ENCODE results near the gene LCLAT1.

Gene LCLAT1

DNA sequence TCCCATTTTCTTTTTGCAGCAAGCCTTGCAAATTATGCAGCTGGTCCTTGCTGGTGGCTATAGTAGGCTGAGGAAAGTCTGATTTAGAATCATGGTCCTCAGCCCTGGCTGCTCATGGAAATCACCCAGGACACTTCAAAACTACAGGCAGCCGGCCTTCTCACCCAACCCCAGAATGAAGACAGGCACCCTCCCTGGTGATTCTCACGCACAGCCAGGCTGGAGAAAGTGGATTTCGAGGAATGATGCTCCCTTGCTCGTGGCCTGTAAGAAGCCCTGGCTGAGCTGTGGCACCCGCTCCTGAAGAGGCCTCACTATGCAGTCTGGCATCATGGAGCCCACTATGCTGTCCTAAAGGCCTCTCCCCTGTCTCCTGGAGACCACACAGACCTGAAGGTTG lies 202.8 kb downstream of the LCLAT1 start:
- DNase-seq = no peak

DNA sequence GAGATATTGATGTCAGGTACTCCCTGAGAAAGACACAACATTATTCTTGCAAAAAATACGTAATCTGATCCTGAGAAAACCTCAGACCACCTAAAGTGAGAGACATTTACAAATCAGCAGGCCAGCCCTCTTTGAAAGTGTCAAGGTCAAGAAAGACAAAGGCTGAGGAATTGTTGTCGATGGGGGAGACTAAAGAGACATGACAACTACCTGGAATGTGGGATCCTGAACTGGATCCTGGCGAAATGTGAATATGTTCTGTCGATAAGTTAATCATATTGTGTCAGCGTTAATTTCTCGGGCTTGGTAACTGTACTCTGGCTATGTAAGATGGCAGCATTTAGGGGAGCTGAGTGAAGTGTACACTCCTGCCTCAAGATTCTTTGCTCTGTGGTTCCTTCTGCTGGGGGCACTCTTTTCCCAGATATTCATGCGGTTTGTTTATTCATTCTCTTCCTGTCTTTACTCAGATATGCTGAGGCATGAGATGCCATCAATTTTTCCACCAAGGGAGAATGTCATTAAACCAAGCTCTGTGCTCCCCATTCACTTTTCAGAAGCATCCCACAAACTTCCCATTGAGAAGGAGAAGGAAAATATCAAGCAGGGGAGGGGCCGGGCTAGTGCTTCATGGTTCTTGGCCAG lies 205.3 kb downstream of the LCLAT1 start:
- DNase-seq = no peak

DNA sequence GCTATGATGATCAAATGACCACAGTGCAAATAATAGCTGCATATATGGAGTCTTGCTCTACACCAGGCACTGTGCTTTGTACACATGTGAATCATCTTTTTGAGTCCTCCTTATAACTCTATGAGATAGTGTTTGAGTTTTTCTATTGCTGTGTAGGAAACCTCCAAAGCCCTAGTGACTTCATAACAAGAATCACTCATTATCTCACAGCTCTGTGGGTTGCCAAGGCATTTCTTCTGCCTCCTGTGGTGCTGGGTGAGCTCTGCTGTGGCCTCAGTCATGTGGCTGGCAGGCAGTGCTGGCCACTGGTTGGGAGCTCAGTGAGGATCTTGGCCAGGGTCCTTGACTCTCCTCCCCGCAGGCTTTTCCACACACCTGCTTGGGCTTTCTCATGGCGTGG lies 206.8 kb downstream of the LCLAT1 start:
- no peak for DNase-seq

DNA sequence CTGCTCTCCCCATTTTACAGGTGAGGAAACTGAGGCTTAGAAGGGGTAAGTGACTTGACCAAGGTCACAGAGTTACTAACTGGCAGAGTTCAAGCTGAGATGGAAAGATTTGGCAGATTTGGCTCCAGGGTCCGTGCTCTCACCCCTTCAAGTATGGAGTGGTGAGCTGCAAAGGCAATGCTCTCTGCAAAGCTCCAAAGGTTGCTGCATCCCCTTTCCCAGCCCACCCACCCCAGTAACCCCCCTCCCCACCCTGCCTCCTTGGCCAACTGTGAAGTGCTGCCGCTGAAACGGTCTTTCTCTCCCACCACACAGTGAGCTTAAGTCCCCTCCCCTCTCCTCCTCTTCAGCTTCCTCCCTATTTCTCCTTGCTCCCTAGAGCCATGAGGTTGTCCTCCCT lies 207.4 kb downstream of the LCLAT1 start:
- no peak for DNase-seq

DNA sequence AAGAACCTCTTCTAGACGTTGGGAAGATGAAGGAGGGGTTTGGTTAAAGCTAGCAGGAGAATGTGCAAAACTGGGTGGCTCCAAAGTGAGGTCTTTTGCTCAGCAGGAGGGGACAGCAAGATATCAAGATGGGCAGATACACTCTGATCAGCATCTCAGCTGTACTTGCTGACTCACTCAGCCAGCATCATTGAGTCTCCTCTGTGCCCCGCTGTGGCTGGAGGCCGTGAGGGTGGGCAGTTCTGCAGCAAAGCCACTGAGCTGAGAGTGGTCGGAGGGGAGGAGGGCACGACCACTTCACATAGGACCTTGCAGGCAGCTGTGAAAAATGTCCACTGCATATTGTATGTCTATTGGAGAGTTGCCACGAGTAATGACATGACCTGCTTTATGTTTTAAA lies 208.2 kb downstream of the LCLAT1 start:
- DNase-seq = no peak

DNA sequence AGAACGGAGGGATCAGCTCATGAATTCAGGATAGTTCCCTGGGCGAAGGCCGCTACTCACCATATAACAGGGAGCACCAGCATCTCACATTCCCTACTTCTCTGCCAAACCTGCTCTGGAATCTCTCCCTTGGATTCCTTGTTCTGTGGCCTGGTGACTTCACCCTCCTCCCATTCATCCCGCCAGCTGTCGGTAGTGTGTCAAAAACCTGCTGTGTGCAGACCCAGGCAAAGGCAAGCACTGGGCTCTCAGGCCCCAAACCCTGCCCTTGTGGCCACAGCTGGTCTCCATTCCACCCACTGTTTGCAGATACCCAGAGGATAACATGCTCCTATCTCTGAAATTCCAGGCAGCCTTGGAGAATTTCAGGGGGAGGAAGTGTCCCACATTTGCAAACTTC lies 208.6 kb downstream of the LCLAT1 start:
- DNase-seq = no peak

DNA sequence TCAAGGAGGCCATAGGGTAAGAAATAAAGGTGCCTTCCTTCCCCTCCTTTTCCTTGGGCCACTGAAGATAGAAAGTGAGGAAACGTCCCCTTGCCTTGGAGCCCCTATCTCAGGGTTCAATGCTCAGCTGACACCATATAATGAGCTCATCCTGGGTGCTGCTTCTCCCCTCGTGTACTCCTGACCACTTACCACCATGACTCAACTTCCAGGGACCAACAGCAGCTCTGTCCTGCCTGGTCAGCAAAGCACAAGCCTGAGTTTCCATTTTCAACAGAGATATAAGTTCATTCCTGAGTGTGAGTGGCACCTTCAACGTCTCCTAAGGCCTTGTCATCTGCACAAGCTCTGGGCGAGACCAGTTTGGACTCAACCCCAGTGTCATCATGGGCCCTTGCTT lies 209.0 kb downstream of the LCLAT1 start:
- no peak for DNase-seq

DNA sequence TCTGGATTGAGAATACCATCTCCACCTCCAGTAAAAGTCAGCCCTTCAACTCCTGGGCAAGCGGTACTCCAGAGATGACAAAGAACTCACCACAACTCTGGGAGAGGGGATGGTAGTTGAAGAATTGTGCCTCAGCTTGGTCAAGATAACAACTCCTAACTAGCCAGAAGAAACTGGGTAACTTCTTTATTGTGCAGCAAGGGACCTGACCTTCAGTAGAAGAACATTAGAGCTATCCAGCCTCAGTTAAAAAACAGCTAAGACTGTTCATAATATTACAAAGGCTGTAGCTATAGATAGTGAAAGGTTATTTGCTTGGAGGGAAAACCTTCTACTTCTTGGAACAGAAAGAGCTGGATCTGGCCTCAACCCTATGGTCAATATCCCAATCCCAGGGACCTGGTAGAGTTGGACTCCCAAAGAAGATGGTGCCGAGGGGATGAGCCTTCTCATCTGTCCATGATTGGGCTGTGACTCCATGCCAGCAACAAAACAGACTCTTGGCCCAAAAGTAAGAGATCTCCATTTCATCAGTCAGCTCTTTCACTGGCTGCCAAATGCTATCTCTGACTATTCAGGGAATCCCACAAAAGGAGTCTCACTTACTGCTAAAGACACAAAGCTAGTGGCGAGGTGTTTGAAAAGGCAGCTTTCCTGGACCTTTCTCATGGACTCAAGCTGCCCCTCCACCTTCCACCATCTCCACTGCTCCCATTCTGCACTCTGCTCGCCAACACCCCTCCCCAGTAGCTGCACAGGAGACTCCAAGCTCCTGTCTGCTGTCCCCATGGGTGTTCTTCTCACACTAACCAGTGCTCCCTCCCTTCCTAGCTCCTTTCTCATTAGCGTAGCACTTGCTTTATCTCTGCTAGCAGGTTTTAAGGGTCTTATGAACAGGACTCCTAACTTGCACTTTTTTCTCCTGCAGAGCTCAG lies 214.4 kb downstream of the LCLAT1 start:
- no peak for DNase-seq

DNA sequence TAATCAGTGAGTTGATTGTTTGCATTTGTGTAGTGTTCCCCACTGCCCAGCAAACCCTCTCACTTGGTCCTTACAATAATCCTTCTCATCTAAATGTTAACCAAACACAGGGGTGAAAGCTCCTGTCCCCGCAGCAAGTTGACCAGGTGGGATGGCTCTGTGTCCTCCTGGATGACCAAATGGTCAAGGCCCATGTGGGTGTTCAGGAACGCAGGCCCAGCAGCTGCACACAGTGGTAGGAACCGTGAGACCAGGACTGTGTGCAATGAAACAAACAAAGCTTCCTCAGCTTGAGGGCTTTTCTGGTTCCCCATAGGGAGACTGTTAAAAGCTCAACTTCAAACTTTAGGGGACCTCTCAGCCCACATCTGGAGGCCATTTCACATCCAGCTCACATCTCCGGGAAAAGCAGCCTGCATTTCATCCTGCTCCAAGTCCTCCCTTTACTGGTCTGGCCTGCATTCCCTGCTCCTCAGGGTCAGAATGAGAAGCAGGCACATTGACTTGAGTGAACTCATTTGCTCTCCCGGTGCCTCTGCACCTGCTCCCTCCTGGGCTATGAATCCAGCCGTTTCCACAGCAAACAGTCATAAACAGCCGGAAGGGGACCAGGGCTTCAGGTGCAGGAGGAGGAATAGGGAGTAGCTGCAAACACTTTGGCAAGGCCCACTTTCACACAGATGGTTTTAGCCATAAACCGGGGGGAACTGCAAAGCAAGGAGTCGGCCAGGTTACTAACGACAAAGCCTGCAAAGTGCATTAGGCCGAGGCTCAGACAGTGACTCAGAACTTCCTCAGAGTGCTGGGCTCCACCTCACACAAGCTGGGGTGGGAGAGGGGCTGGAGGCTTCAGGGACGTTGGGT lies 215.5 kb downstream of the LCLAT1 start:
- no peak for DNase-seq

DNA sequence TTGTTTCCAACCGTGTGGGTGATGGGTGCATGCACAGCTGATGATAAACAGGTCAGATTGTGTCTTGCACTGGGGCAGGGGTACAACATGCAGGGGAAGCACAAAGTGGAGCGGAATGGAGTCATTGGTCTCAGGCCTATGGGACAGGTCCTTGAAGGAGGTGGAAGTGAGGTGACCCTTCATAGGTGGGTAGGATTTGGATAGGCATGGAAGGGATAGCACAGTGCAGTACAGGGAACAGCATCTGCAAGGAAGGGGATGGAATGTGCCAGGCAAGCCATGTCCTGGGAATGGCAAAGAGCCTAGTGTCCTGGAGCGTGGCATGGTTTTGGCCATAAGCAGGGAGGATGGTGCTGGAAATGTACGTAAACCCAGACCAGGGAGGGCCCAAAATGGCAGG lies 216.3 kb downstream of the LCLAT1 start:
- DNase-seq = no peak

DNA sequence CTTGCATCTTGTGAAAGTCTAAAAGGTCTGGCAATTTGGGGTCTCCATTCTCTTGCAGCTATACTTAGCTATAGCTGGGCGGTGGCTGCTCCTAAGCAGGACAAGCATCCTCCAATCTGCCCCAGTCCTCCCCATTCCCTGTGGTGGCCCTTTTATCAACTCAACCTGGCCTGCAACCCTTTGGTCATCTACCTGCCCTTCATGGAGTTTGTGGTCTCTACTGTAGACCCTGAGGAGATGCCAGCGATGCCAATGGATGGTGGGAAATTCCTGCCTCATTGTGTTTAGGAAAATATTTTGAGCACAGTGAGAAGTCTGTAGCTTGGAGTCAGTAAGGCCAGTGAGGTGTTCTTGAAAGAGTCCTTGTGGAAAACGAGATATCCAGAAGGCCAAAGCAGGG lies 216.8 kb downstream of the LCLAT1 start:
- DNase-seq = no peak

DNA sequence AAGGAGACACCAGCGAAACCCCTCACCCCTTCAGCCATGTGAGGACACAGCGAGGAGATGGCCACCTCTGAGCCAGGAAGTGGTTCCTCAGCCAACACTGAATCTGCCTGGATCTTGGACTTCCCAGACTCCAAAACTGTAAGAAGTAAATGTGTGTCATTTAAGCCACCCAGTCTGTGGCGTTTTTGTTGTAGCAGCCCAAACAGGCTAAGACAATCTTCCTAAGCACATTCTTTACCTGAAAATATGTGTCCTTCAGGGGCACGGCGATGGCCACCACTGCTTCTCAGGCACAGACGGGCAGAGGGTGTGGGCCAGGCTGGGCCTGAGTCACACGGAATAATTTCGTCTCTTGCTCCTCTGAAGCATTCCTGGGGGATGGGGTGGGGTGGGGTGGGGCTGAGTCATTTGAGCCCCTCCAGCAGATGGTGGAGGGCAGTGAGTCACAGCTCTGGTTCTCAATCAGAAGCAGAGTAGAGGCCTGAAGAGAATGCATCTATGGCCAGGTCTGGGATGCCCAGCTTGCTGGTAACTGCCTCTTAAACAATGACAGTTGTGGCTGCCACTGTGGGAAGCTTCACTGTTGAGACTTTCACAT lies 217.8 kb downstream of the LCLAT1 start:
- no peak for DNase-seq

DNA sequence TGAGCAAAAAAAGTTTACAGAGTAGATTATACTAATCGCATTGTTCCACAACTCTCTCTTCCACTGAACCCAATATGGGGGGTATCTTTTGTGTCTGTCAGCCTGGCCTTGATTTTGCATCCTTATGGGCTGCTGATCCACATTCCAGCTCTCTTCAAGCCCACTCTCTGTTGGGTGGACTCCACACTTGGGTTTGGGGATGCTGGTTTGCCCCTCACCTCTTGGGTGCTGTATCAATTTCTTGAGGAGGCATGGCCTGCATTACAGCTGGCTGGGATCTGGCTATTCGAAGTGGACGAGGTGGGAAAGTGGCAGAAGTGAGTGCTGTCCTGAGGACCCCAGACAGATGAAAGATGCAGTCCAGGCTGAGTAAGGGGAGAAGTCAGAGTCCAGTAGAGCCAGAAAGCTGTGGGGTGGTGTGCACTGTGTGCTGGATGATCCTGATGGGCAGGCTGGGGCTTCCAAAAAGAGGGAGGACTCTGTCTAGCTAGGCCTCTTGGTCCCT lies 218.8 kb downstream of the LCLAT1 start:
- DNase-seq = no peak

DNA sequence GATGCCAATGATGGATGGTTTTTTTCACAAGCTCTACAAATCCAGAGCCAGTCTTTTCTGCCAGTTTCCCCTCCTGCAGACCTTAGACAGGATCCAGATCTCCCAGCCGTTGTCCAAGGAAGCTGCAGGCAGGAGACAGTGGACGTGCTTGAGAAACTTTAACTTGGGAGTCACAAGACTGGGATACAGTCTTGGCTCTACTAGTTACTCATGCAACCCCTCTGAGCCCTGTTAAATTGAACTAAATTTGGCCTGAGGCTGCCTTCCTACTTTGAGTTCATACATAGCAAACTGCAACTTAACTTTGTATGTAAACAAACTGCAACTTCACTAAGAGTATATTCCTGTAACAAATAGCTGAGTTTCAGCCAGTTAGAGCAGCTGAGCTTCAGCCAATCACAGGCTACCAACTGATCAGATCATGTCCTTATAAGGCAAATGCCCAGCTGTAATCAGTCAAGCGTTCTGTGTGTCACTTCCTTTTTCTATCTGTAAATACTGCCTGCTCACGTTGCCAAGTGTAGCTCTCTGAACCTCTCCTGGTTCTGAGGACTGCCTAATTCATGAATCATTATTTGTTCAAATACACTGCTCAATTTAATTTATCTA lies 219.3 kb downstream of the LCLAT1 start:
- no peak for DNase-seq

DNA sequence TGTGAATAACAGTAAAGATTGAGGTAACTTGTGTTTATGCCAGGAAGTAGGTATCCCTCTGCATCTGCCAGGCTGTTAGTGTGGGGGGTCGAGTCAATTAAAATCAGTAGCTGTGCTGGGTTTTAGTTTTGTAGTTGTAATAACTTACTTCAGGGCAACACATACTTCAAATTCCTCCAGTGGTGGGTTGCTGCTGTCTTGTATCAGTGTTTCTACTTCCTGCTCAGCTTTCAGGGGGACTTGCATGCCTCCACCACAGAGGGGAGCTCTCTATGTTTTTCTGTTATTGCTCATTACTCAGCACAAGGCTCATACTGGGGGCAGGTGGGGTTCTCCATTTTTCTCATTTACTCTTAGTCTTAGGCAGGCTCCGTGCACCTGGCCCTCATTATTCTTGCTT lies 223.4 kb downstream of the LCLAT1 start:
- no peak for DNase-seq

DNA sequence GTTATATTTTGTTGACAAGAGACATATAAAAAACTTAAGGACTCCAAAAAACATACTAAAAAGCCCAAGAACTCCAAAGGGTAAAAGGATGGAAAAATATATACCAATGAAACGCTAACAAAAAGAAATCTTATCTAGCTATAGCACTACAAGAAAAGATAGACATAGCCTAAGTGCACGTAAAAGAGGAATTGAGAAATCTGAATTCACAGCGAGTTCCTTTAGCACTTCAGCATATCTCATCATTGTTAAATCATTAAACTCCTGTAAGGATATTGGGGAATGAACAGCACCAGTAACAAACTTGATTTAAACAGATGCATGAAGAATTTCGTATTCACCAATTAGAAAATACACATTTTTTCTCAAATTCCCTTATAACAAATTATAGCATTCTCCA lies 226.1 kb downstream of the LCLAT1 start:
- no peak for DNase-seq

DNA sequence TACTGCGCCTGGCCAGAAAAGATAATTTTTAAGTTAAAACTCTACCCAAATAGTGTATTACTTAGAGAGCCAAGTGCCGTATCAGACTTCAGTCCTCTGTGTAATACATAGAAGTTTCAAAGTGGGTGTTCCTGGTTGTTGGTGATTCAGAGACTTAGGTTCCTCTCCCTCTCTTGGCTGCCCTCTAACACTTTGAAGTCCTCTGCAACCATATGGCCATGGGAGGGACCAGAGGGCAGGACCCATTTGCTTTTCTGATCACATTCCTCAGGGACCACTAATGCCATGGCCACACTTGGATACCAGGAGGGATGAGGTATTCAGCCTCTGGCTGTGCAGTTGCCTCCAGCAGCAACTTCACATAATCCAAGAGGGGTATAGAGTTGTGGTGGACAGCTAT lies 228.7 kb downstream of the LCLAT1 start:
- DNase-seq = no peak

DNA sequence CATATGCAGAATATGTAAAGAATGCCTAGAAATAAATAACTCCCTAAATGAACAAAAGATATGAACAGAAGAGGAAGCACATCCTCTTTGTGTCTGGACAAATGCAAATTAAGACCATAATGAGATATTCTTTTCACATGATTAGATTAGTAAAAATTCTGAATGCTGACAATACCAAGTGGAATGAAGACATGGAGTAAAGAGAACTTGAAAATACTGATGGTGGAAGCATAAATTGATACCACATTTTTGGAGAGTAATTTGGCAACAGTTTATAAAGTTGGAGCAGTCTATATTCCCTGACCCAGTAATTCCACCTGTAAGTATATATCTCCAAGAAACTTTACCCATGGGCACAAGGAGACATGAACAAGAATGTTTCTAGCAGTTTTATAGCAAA lies 230.2 kb downstream of the LCLAT1 start:
- no peak for DNase-seq

DNA sequence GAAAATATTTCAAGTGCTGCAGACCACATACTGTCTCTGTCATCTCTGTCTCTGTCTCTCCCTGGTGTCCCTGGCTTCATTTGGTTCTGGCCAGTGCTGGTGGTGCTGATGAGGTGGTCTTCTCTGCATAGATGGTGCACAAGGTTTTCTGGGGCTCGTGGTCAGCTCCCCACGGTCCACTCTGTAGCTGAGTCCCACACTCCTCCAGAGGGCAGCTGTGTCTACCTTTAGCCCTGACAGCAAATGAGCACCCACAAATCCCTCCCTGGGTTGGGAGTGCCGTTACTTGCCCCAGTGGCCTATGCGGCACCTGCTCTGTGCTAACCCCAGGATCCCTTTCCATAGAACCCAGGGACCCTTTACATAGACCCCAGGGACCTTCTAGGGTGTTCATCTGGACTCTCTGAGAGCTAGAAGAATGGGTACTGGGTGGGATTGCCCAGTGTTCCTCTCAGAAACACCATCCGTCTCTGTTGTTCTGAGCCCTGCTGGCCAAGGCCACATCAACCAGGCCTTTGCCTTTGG lies 230.9 kb downstream of the LCLAT1 start:
- no peak for DNase-seq

DNA sequence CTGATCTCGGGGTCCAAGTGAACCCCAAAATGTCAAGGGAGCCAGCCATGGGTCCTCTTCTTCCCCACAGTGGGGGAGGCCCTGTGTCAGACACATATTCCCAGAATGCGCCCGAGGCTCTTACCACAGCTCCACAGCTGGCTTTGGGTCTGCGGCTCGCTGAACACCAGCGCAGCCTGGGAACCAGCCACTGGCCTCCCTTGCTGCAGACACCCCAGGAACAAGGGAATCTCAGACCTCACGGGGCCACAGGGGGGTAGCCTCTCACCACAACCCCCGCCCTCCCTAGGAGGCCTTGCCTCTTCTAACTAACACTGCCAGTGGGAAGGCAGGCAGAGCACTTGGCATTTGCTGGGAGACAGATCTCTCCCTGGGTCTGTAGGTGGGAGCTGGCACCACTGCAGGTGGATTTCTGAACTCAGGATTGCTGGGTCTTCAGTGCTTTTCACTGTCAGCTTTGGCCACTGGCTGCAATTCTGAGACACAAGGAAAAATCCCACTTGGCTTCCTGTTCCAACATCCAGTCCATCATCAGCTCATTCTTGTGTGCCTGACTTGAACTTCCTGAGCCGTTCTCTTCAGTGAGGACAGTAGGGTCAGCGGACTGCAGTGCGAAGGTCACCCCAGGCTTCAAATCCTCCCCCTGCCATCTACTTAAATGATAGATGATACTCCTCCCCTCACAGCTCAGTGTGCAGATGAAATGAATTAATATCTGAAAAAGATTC lies 231.5 kb downstream of the LCLAT1 start:
- no peak for DNase-seq

DNA sequence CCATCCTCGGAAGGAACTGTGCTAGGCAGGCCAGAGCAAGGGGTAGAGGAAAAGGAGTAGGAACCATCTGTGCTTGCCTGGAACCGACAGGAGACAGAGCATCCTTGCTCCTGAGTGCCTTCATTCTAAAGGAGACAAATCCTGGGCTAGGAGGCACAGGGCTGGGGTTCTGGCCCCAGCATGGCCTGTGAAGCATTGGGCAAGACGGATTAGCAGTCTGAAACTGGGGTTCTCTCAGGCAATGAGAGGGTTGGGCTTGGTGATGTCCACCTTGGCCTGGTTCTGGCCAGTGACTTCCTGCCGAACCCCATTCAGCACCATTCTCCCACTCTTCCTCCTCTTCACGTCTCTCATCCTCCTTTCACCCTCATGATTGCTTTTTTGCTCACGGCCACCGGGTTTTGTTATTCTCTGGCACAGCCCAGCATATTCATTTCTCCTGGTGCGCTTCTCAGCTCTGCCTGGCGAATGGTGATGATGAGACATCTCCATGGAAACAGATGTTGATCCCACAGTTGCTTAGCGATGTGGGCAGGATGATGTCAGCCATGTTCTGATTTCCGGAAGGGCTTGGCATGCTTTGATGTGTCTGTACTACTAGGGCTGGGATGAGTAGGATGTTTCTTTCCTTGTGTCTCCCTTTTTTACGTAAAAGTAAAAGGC lies 232.5 kb downstream of the LCLAT1 start:
- no peak for DNase-seq
